B cell (primary cell): Measurements from ENCODE around the gene EML2. TPM values are rescaled to one million over a fixed set of nuclear protein-coding genes. Genes with fewer than 3 reads are reported as not detected.

ENCODE experiments used
- ATAC-seq: fragments of 200-7000 bp; cut with Tn5 transposase; one replicate; pipeline ENCODE4 v1.10.0; 2021; ENCODE audit warnings: low read depth, mild to moderate bottlenecking, moderate number of reproducible peaks, moderate library complexity
- CTCF ChIA-PET: fragments of 350-600 bp; sonication (Branson Sonifier 250); formaldehyde crosslinking; loops from one replicate; lab custom pipeline; 2021; ENCODE audit warnings: antibody characterized with exemption, inconsistent platforms; lab: Charles Lee
- POLR2A ChIA-PET: fragments of 350-600 bp; sonication (Branson Sonifier 250); formaldehyde crosslinking; loops from one replicate; lab custom pipeline; 2021; ENCODE audit warnings: antibody characterized with exemption; lab: Charles Lee
- DNase-seq: peaks from one replicate; pipeline ENCODE4 v3.0.0; 2013
- H2AFZ ChIP-seq: 2 replicates; pipeline ENCODE4 v1.6.1; 2012; ENCODE audit warnings: mild to moderate bottlenecking, low read depth, low read length; ENCODE audit not compliant: insufficient read depth, poor library complexity, severe bottlenecking
- H3K27ac ChIP-seq, 2 donors: 1 replicate in 1 of 2; 2 replicates in 1 of 2; pipeline ENCODE4 v1.5.1; 2012 to 2013; ENCODE audit warnings: low read length in 2 of 2, mild to moderate bottlenecking in 2 of 2, moderate library complexity in 1 of 2
- H3K27me3 ChIP-seq, 4 experiments: fragments of 200-600 bp in 1 of 4; sonication (generic) in 1 of 4; replicated peaks in 1 of 4; 1 replicate in 2 of 4; 2 replicates in 2 of 4; pipeline versions ENCODE4 v1.6.1 to v1.7.0; 2013 to 2016; ENCODE audit warnings: low read length in 3 of 4, mild to moderate bottlenecking in 2 of 4, mixed read lengths in 1 of 4, moderate library complexity in 1 of 4; ENCODE audit not compliant: insufficient read depth in 4 of 4, control insufficient read depth in 3 of 4; ENCODE audit errors: control extremely low read depth in 1 of 4
- H3K36me3 ChIP-seq, 2 experiments: replicated peaks in 1 of 2; 1 replicate in 1 of 2; 2 replicates in 1 of 2; pipeline versions ENCODE4 v1.6.1 to v1.7.1; 2013; ENCODE audit warnings: low read length in 1 of 2; ENCODE audit not compliant: insufficient read depth in 2 of 2, control insufficient read depth in 1 of 2; ENCODE audit errors: control extremely low read depth in 1 of 2, extremely low read depth in 1 of 2
- H3K4me1 ChIP-seq, 2 donors: fragments of 200-600 bp in 1 of 2; sonication (generic) in 1 of 2; 1 replicate in 1 of 2; 2 replicates in 1 of 2; pipeline versions ENCODE4 v1.5.1 to v1.6.1; 2013 to 2017; ENCODE audit warnings: low read length in 2 of 2; ENCODE audit not compliant: control insufficient read depth in 2 of 2, insufficient read depth in 2 of 2
- H3K4me2 ChIP-seq: replicated peaks from 2 replicates; pipeline ENCODE3; 2012; ENCODE audit warnings: mild to moderate bottlenecking, low read depth, low read length; ENCODE audit not compliant: poor library complexity, severe bottlenecking
- H3K4me3 ChIP-seq, 5 experiments: fragments of 200-600 bp in 1 of 5; sonication (generic) in 1 of 5; 1 replicate in 3 of 5; 2 replicates in 2 of 5; pipeline versions ENCODE4 v1.5.1 to v1.7.0; 2011 to 2016; ENCODE audit warnings: low read length in 4 of 5, mild to moderate bottlenecking in 4 of 5, low read depth in 2 of 5, control low read depth in 1 of 5, moderate library complexity in 1 of 5; ENCODE audit not compliant: insufficient read depth in 1 of 5; ENCODE audit errors: control extremely low read depth in 1 of 5, extremely low read depth in 1 of 5
- H3K79me2 ChIP-seq: fragments of 200-600 bp; sonication (generic); one replicate; pipeline ENCODE4 v1.6.0; 2016; ENCODE audit warnings: low read length; ENCODE audit not compliant: control insufficient read depth, insufficient read depth
- H3K9ac ChIP-seq: fragments of 200-600 bp; sonication (generic); 2 replicates; pipeline ENCODE4 v1.6.1; 2017; ENCODE audit warnings: mild to moderate bottlenecking, low read length, moderate library complexity
- H3K9me3 ChIP-seq, 3 donors: one replicate each; pipeline versions ENCODE4 v1.6.1 to v1.7.1; 2013; ENCODE audit warnings: low read length in 2 of 3; ENCODE audit not compliant: control insufficient read depth in 2 of 3, insufficient read depth in 1 of 3; ENCODE audit errors: control extremely low read depth in 1 of 3
- H4K20me1 ChIP-seq: 2 replicates; pipeline ENCODE4 v1.6.0; 2012; ENCODE audit warnings: mild to moderate bottlenecking, low read length; ENCODE audit not compliant: insufficient read depth, control insufficient read depth, poor library complexity, severe bottlenecking
- H3K27ac Mint-ChIP-seq: one replicate; pipeline ENCODE4 v1.8.0; 2021; ENCODE audit warnings: mixed read lengths
- H3K27me3 Mint-ChIP-seq: one replicate; pipeline ENCODE4 v1.8.0; 2021; ENCODE audit warnings: mixed read lengths
- H3K4me1 Mint-ChIP-seq: one replicate; pipeline ENCODE4 v1.8.0; 2021; ENCODE audit warnings: mixed read lengths
- H3K4me3 Mint-ChIP-seq: one replicate; pipeline ENCODE4 v1.8.0; 2021; ENCODE audit warnings: mixed read lengths
- H3K9me3 Mint-ChIP-seq: one replicate; pipeline ENCODE4 v1.8.0; 2022; ENCODE audit warnings: mixed read lengths; ENCODE audit not compliant: insufficient read depth
- CTCF ChIP-seq: fragments of 200-600 bp; IDR thresholded peaks from one replicate; pipeline ENCODE4 v1.8.0; 2022; ENCODE audit warnings: antibody characterized with exemption, mild to moderate bottlenecking
- EZH2 ChIP-seq: IDR thresholded peaks from 2 replicates; pipeline ENCODE4 v1.6.1; 2012; ENCODE audit warnings: borderline replicate concordance, low read depth, mild to moderate bottlenecking, moderate library complexity, low read length; ENCODE audit not compliant: insufficient read depth, poor library complexity, severe bottlenecking
- WGBS: methylation state at CpG from one replicate; pipeline ENCODE4 v1.1.5; 2013; ENCODE audit warnings: missing lambda C conversion rate; ENCODE audit not compliant: insufficient coverage; 5-methylcytosine and 5-hydroxymethylcytosine counted together
- intact Hi-C: fragments of 100-400 bp; cut with micrococcal nuclease; formaldehyde crosslinking; loops from one replicate; pipeline ENCODE4 v1.10.0; 2022
- polyA plus RNA-seq: library from polyadenylated mRNA; depleted of rRNA; stranded (reverse); fragments of >200 nt; gene quantifications from 2 replicates; pipeline ENCODE4 v1.2.3, GENCODE V29; 2012
- small RNA-seq: library from RNA; depleted of rRNA; stranded (forward); fragments of <200 nt; gene quantifications from one replicate; pipeline ENCODE3, GENCODE V24; 2012; ENCODE audit warnings: low replicate concordance, low read depth; ENCODE audit not compliant: insufficient read length
- total RNA-seq, 2 donors: library from RNA; stranded (reverse); fragments of 120-200 nt in 1 of 2; gene quantifications; 1 replicate in 1 of 2; 2 replicates in 1 of 2; pipeline versions ENCODE4 v1.2.3 to v1.2.4, GENCODE V29; 2013 to 2022

The EML2 gene
- total and polyA plus RNA-seq, 2 donors (not counting 1 experiment from before 2014, with no cell fraction given) = 75.0 to 88.5 TPM

- intact Hi-C loops = no loop called here
Measured at GRCh38 chr19:45560686-45561085, 78.5 kb downstream of the EML2 start.

GRCh38 chr19:45560038-45560437 is 79.2 kb downstream of the EML2 start:
- Histone ChIP-seq H3K4me1 (peaks cover 3 to 45% of the 10 kb centered on the region in 2 donors), H3K36me3 (peaks cover 0 to 3% of the 10 kb centered on the region in 2 experiments), H3K79me2 (peaks cover 36% of the 10 kb centered on the region), H3K27ac (no peak overlapping the region), H3K4me2 (no peak overlapping the region), H2AFZ (no peak overlapping the region), H3K9ac (no peak overlapping the region), H4K20me1 (no peaks in the 10 kb centered on the region), H3K27me3 (no peaks in the 10 kb centered on the region), H3K9me3 (no peaks in the 10 kb centered on the region), H3K4me3 (no peak overlapping the region)
- intact Hi-C loops = no loop called here
- H3K27ac Mint-ChIP-seq = no peak overlapping the region
- TF ChIP-seq EZH2 (no peak), CTCF (no peak)
- ChIA-PET POLR2A (no interaction called here), CTCF (interaction anchor here (0.5 to 2.4 kb wide), 2 partner anchors 34 to 81 kb away, joined by 3 to 18 read pairs; no protein-coding TSS in a partner anchor)
- H3K4me1 Mint-ChIP-seq = peaks cover 34% of the 10 kb centered on the region
- DNase-seq (no peak), ATAC-seq (no peak)
- H3K4me3 Mint-ChIP-seq = no peak overlapping the region
- no peaks in the 10 kb centered on the region for H3K27me3 Mint-ChIP-seq
- 90% methylated on average over 5 of the region's 5 CpGs for WGBS
- no peaks in the 10 kb centered on the region for H3K9me3 Mint-ChIP-seq

More at GRCh38 chr19:45560686-45561085, 78.5 kb downstream of the EML2 start:
- Histone ChIP-seq H3K36me3 (peaks cover 0 to 3% of the 10 kb centered on the region in 2 experiments), H3K4me3 (no peak overlapping the region), H3K9me3 (no peaks in the 10 kb centered on the region), H3K9ac (no peak overlapping the region), H3K4me1 (peaks cover 3 to 45% of the 10 kb centered on the region in 2 donors), H4K20me1 (no peaks in the 10 kb centered on the region), H3K27me3 (no peaks in the 10 kb centered on the region), H2AFZ (no peak overlapping the region), H3K79me2 (peaks cover 38% of the 10 kb centered on the region), H3K4me2 (no peak overlapping the region), H3K27ac (no peak overlapping the region)
- TF ChIP-seq EZH2 (no peak), CTCF (no peak)
- H3K4me3 Mint-ChIP-seq = no peak overlapping the region
- no peaks in the 10 kb centered on the region for H3K9me3 Mint-ChIP-seq
- H3K27me3 Mint-ChIP-seq = no peaks in the 10 kb centered on the region
- ATAC-seq (no peak), DNase-seq (no peak)
- 100% methylated on average over 4 of the region's 11 CpGs for WGBS
- ChIA-PET POLR2A (no interaction called here), CTCF (interaction anchor here (0.5 to 1.2 kb wide), 2 partner anchors 35 to 137 kb away, joined by 3 to 4 read pairs; partner anchors contain the start of gene ERCC1)
- H3K27ac Mint-ChIP-seq = no peak overlapping the region
- peaks cover 34% of the 10 kb centered on the region for H3K4me1 Mint-ChIP-seq

Small RNA genes lying within 50 kb of the gene (small RNA-seq; reads per million reads assigned to genes)
- gene MIR642A (2.3 reads per million, percentile 25 among the genes with 10 or more reads in this experiment), gene RN7SL836P (not detected)

Other genes starting within 250 kb of the EML2 start
- 8.8 and 9.2 TPM in 2 replicates for gene PPP1R13L, start 234.3 kb downstream of the EML2 start, total RNA-seq
- gene PPP1R13L, start 234.3 kb downstream of the EML2 start, polyA plus RNA-seq = 6.9 and 7.4 TPM in 2 replicates
- 3.5 and 4.3 TPM in 2 replicates for gene POLR1G, start 232.8 kb downstream of the EML2 start, total RNA-seq
- gene POLR1G, start 232.8 kb downstream of the EML2 start, polyA plus RNA-seq = 0.79 and 2.1 TPM in 2 replicates
- 75.7 and 80.2 TPM in 2 replicates for gene ERCC1, start 215.5 kb downstream of the EML2 start, total RNA-seq
- gene ERCC1, start 215.5 kb downstream of the EML2 start, polyA plus RNA-seq = 66.0 and 81.9 TPM in 2 replicates
- 39.6 and 40.9 TPM in 2 replicates for gene FOSB, start 171.4 kb downstream of the EML2 start, total RNA-seq
- gene FOSB, start 171.4 kb downstream of the EML2 start, polyA plus RNA-seq = 1,887 and 2,860 TPM in 2 replicates
- gene RTN2, start 142.3 kb downstream of the EML2 start, total RNA-seq = 0.76 and 3.0 TPM in 2 replicates
- 1.1 and 2.4 TPM in 2 replicates for gene RTN2, start 142.3 kb downstream of the EML2 start, polyA plus RNA-seq
- gene PPM1N, start 141.0 kb downstream of the EML2 start, total RNA-seq = 2.6 and 2.7 TPM in 2 replicates
- gene PPM1N, start 141.0 kb downstream of the EML2 start, polyA plus RNA-seq = 6.5 and 6.8 TPM in 2 replicates
- gene VASP, start 131.9 kb downstream of the EML2 start, total RNA-seq = 108 TPM in 2 replicates
- 67.4 and 79.5 TPM in 2 replicates for gene VASP, start 131.9 kb downstream of the EML2 start, polyA plus RNA-seq
- 11.2 and 11.4 TPM in 2 replicates for gene OPA3, start 54.6 kb downstream of the EML2 start, total RNA-seq
- 6.2 and 7.3 TPM in 2 replicates for gene OPA3, start 54.6 kb downstream of the EML2 start, polyA plus RNA-seq
- gene GPR4, start 37.2 kb downstream of the EML2 start, total RNA-seq = not detected in 2 replicates
- gene GPR4, start 37.2 kb downstream of the EML2 start, polyA plus RNA-seq = not detected in 2 replicates
- 2.3 and 2.9 TPM in 2 replicates for gene GIPR, start 28.8 kb upstream of the EML2 start, total RNA-seq
- gene GIPR, start 28.8 kb upstream of the EML2 start, polyA plus RNA-seq = 0.43 and 2.3 TPM in 2 replicates
- gene SNRPD2, start 52.6 kb upstream of the EML2 start, total RNA-seq = 353 and 368 TPM in 2 replicates
- gene SNRPD2, start 52.6 kb upstream of the EML2 start, polyA plus RNA-seq = 241 and 281 TPM in 2 replicates
- 50.9 and 61.3 TPM in 2 replicates for gene QPCTL, start 53.3 kb upstream of the EML2 start, total RNA-seq
- gene QPCTL, start 53.3 kb upstream of the EML2 start, polyA plus RNA-seq = 8.8 and 9.4 TPM in 2 replicates
- 43.7 and 44.5 TPM in 2 replicates for gene FBXO46, start 91.5 kb upstream of the EML2 start, total RNA-seq
- gene FBXO46, start 91.5 kb upstream of the EML2 start, polyA plus RNA-seq = 19.1 and 19.9 TPM in 2 replicates
- not detected in 2 replicates for gene MEIOSIN, start 94.0 kb upstream of the EML2 start, total RNA-seq
- gene MEIOSIN, start 94.0 kb upstream of the EML2 start, polyA plus RNA-seq = not detected in 2 replicates
- gene SIX5, start 129.9 kb upstream of the EML2 start, total RNA-seq = 2.1 and 2.4 TPM in 2 replicates
- 1.4 and 1.5 TPM in 2 replicates for gene SIX5, start 129.9 kb upstream of the EML2 start, polyA plus RNA-seq
- 58.3 and 63.0 TPM in 2 replicates for gene DMPK, start 143.1 kb upstream of the EML2 start, total RNA-seq
- gene DMPK, start 143.1 kb upstream of the EML2 start, polyA plus RNA-seq = 28.7 and 41.1 TPM in 2 replicates
- 86.4 and 91.2 TPM in 2 replicates for gene DMWD, start 153.4 kb upstream of the EML2 start, total RNA-seq
- 22.5 and 25.1 TPM in 2 replicates for gene DMWD, start 153.4 kb upstream of the EML2 start, polyA plus RNA-seq
- 0.62 and 0.73 TPM in 2 replicates for gene RSPH6A, start 175.9 kb upstream of the EML2 start, total RNA-seq
- 0.03 TPM in 1 of 2 replicates, not detected in the other for gene RSPH6A, start 175.9 kb upstream of the EML2 start, polyA plus RNA-seq
- 131 and 138 TPM in 2 replicates for gene SYMPK, start 223.8 kb upstream of the EML2 start, total RNA-seq
- 107 and 119 TPM in 2 replicates for gene SYMPK, start 223.8 kb upstream of the EML2 start, polyA plus RNA-seq
- gene FOXA3, start 224.9 kb upstream of the EML2 start, total RNA-seq = not detected in 2 replicates
- not detected in 2 replicates for gene FOXA3, start 224.9 kb upstream of the EML2 start, polyA plus RNA-seq
- gene IRF2BP1, start 246.7 kb upstream of the EML2 start, total RNA-seq = 32.9 and 33.9 TPM in 2 replicates
- 10.9 and 14.9 TPM in 2 replicates for gene IRF2BP1, start 246.7 kb upstream of the EML2 start, polyA plus RNA-seq